ENCODE data around the gene RHBDF2. TPM values are rescaled to one million over a fixed set of nuclear protein-coding genes. Genes with fewer than 3 reads are reported as not detected.
A peak's percentile ranks its signal among the peaks of the same experiment; 100 is the strongest.

The RHBDF2 gene
- total RNA-seq, 4 donors from 2014 or later: 11.3 to 47.4 (median 23.2) TPM

DNA sequence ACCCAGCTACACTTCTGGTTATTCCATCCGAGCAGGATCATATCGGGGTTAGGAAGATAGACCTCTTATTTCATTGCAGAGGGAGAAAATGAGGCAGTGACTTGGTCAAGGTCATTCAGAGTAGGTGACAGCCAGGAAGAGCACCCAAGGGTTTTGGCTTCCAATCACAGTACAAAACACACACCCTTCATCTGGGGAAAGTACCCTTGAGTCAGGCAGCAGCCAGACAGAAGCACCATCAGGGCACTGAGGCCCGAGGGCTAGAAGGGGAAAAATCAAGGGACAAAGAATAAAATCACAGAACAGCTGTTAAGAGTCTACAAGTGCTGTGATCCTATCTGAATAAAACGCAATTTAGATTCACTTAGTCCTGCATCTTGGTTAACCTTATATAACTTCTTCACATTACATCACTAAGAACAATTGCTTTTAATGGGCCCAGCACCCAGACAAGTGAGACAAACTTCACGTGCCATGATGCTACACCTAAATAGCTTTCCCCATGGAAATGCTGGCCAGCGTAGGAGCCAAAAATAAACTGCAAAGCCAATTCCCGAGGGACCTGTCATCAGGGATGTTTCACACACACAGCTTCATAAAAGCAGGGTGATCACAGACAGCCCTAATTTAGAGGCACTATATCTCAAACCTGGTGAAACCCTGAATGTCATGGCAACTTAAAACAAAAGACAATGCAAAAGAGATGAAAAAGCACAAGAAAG, 53.1 kb downstream of the RHBDF2 start:
- WGBS, 2 donors (ENCODE audit: low coverage in 1 of 2): 67 to 80% methylated on average over 2 to 7 of the region's 7 CpGs
- H3K9me3 ChIP-seq: no peaks in the 10 kb centered on the region
- TF ChIP-seq EP300 (IDR thresholded peaks at IDR 0.05; ENCODE audit: low read depth) (no peak), POLR2AphosphoS5 (IDR thresholded peaks at IDR 0.05) (peak in 1 of 3 donors; percentile 7), POLR2A (IDR thresholded peaks at IDR 0.05) (no peak)
- TF ChIP-seq, protein P1, sequence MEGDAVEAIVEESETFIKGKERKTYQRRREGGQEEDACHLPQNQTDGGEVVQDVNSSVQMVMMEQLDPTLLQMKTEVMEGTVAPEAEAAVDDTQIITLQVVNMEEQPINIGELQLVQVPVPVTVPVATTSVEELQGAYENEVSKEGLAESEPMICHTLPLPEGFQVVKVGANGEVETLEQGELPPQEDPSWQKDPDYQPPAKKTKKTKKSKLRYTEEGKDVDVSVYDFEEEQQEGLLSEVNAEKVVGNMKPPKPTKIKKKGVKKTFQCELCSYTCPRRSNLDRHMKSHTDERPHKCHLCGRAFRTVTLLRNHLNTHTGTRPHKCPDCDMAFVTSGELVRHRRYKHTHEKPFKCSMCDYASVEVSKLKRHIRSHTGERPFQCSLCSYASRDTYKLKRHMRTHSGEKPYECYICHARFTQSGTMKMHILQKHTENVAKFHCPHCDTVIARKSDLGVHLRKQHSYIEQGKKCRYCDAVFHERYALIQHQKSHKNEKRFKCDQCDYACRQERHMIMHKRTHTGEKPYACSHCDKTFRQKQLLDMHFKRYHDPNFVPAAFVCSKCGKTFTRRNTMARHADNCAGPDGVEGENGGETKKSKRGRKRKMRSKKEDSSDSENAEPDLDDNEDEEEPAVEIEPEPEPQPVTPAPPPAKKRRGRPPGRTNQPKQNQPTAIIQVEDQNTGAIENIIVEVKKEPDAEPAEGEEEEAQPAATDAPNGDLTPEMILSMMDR (IDR thresholded peaks at IDR 0.05): no peak
- in situ Hi-C loops (cut with MboI; ENCODE audit: low pct_ligation_motif_present in 1 of 4, low pct_unique_long_range_greater_than_20kb in 1 of 4, low sequenced_read_pairs in 3 of 4): no loop called here
- no peak for DNase-seq
- H3K4me1 ChIP-seq: peaks cover 6 to 26% (median 14%) of the 10 kb centered on the region in 4 donors
- intact Hi-C loops (cut with DNase I; ENCODE audit: low total_unique reads): no loop called here
- no peak overlapping the region for H3K27ac ChIP-seq
- H3K36me3 ChIP-seq: no peaks in the 10 kb centered on the region
- H3K27me3 ChIP-seq: no peaks in the 10 kb centered on the region
- H3K4me3 ChIP-seq: no peak overlapping the region

DNA sequence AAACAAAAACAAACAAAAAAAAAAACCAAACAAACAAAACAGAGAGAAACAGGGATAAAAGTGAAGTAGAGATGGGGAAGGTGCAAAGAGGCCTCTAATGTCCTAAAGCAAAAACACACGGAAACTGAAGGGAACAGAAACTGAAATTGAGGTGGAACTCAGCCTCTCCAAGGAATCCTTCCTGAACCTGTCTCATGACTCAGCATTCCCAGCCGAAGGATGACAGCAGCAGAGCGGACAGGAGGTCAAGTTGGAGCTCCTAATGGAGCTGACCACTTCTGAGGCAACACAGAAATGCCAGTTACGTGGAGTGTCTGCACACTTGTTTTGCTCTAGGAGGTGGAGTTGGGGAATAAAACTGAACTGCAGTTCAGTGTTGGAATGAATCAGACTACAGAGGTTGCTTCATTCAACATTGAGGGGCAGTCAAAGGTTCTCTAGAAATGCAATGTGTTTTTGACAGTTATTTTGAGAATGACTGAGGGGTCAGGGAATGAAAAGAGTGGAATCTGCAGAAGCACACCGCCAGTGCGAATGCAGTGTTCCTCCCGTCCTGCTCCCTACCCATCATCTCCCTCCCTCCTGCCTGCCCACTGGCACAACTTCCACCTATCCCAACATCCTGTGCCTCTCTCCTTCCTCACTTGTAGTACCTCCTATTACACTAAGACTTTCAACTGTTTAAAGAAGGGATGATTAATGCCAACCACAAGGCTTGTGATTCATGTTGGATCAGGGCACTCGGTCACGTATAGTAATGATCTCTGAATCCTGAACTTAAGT, 54.6 kb downstream of the RHBDF2 start:
- peaks cover 0 to 20% (median 5%) of the 10 kb centered on the region in 4 donors for H3K4me1 ChIP-seq
- no peaks in the 10 kb centered on the region for H3K9me3 ChIP-seq
- H3K27ac ChIP-seq: no peak overlapping the region
- no peaks in the 10 kb centered on the region for H3K27me3 ChIP-seq
- intact Hi-C loops (cut with DNase I; ENCODE audit: low total_unique reads): no loop called here
- 71% methylated on average over 6 to 9 of the region's 9 CpGs for WGBS, 2 donors (ENCODE audit: low coverage in 1 of 2)
- no peak for TF ChIP-seq POLR2A (IDR thresholded peaks at IDR 0.05)
- no peak for TF ChIP-seq POLR2AphosphoS5 (IDR thresholded peaks at IDR 0.05)
- TF ChIP-seq, protein P1 (IDR thresholded peaks at IDR 0.05): no peak
- TF ChIP-seq EP300 (IDR thresholded peaks at IDR 0.05; ENCODE audit: low read depth): no peak
- in situ Hi-C loops (cut with MboI; ENCODE audit: low pct_ligation_motif_present in 1 of 4, low pct_unique_long_range_greater_than_20kb in 1 of 4, low sequenced_read_pairs in 3 of 4): no loop called here
- no peak for DNase-seq
- H3K4me3 ChIP-seq: no peak overlapping the region
- no peaks in the 10 kb centered on the region for H3K36me3 ChIP-seq

DNA sequence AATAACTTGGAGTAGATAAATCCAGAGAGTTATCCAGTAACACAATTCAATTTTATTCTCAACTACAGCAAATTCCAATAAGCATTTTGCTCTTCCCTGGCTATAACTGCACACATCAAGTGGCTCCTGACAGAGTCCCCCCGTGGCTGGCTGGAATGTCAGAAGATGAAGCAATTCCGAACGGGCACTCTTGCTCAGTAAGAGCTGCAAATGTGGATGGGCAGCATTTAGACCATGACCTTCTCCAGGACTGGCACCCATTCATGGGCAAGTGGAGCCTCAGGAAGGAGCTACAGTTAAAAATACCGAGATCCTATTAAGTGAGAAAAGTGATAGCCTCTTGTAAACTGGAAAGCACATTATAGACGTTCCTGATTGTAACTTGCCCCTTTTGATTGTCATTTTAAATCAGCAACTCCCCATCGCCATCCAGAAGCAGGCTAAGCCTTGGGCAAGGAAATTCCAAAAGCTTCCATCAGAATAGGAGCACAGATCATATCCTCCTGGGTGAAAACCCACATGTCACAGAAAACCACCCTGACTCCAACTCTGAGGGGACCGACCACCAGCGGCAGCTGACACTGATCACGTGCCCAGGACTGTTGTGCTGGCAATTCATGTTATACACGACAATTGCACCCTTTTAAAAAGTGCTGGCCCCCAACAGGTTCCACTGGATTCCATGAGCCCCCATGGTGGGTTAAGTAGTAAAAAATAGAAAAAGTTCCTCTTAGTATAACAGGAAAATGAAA, 55.4 kb downstream of the RHBDF2 start:
- in situ Hi-C loops (cut with MboI; ENCODE audit: low pct_ligation_motif_present in 1 of 4, low pct_unique_long_range_greater_than_20kb in 1 of 4, low sequenced_read_pairs in 3 of 4): no loop called here
- DNase-seq: no peak

More for the DNA sequence above, 55.4 kb downstream of the RHBDF2 start:
- Histone ChIP-seq H3K4me3 (no peak overlapping the region), H3K27ac (no peak overlapping the region), H3K4me1 (peaks cover 0 to 12% (median 3%) of the 10 kb centered on the region in 4 donors), H3K36me3 (no peaks in the 10 kb centered on the region), H3K27me3 (no peaks in the 10 kb centered on the region), H3K9me3 (no peaks in the 10 kb centered on the region)
- intact Hi-C loops (cut with DNase I; ENCODE audit: low total_unique reads): no loop called here
- TF ChIP-seq POLR2A (IDR thresholded peaks at IDR 0.05) (no peak), EP300 (IDR thresholded peaks at IDR 0.05; ENCODE audit: low read depth) (no peak), POLR2AphosphoS5 (IDR thresholded peaks at IDR 0.05) (no peak)
- TF ChIP-seq, protein P1 (IDR thresholded peaks at IDR 0.05): no peak
- WGBS, 2 donors (ENCODE audit: low coverage in 1 of 2): 70 to 88% methylated on average over 5 to 10 of the region's 10 CpGs
